Right lobe of liver (tissue), 6 donors: ENCODE results near the gene CPM. TPM values are rescaled to one million over a fixed set of nuclear protein-coding genes. Genes with fewer than 3 reads are reported as not detected.
"Not testable (repeated sequence)": the region's sequence is repeated elsewhere in the genome, so short reads cannot be mapped to it uniquely, and the experiment has no call there.

Experiments used
- ATAC-seq, 4 donors: fragments of 200-7000 bp; cut with Tn5 transposase; one replicate each; pipeline ENCODE4 v1.9.1; 2020; ENCODE audit warnings: mild to moderate bottlenecking in 4 of 4, moderate library complexity in 4 of 4
- DNase-seq, 3 donors: peaks; one replicate each; pipeline ENCODE4 v3.0.0-alpha.2; 2020
- H3K27ac ChIP-seq, 3 donors: fragments of 200-600 bp; one replicate each; pipeline ENCODE4 v1.8.0; 2022
- H3K27me3 ChIP-seq, 2 donors: fragments of 200-600 bp; one replicate each; pipeline ENCODE4 v1.8.0; 2022
- H3K36me3 ChIP-seq, 4 donors: fragments of 200-600 bp; sonication (generic) in 1 of 4; one replicate each; pipeline versions ENCODE4 v1.5.1 to v1.8.0; 2017 to 2022; ENCODE audit warnings: control low read depth in 1 of 4
- H3K4me1 ChIP-seq, 4 donors: fragments of 200-600 bp; sonication (generic) in 1 of 4; one replicate each; pipeline versions ENCODE4 v1.5.1 to v1.8.0; 2017 to 2022; ENCODE audit warnings: control low read depth in 1 of 4
- H3K4me3 ChIP-seq, 3 donors: fragments of 200-600 bp; one replicate each; pipeline ENCODE4 v1.8.0; 2022
- H3K9me3 ChIP-seq, 4 donors: fragments of 200-600 bp; sonication (generic) in 1 of 4; one replicate each; pipeline versions ENCODE4 v1.5.1 to v1.8.0; 2017 to 2022; ENCODE audit warnings: control low read depth in 1 of 4
- CTCF ChIP-seq, 4 donors: fragments of 200-600 bp in 3 of 4; fragments of 450-650 bp in 1 of 4; IDR thresholded peaks; one replicate each; pipeline versions ENCODE4 v1.5.1 to v1.8.0; 2016 to 2022; ENCODE audit warnings: antibody characterized with exemption in 4 of 4, mild to moderate bottlenecking in 2 of 4
- POLR2A ChIP-seq: fragments of 450-650 bp; IDR thresholded peaks from one replicate; pipeline ENCODE4 v1.6.1; 2017; ENCODE audit warnings: antibody characterized with exemption, mild to moderate bottlenecking
- WGBS: methylation state at CpG from one replicate; pipeline ENCODE4 v1.1.6; 2018; ENCODE audit warnings: low coverage, low lambda C conversion rate; ENCODE audit not compliant: insufficient coverage; ENCODE audit errors: missing lambda C conversion rate; 5-methylcytosine and 5-hydroxymethylcytosine counted together
- intact Hi-C, 2 donors: fragments of 100-400 bp; cut with DNase I; formaldehyde crosslinking; loops; one replicate each; pipeline versions ENCODE4 v1.11.2 to v1.14.1; 2022
- total RNA-seq, 6 experiments: library from RNA; depleted of rRNA in 2 of 6; stranded (reverse); fragments of >200 nt in 2 of 6; fragmentation: NEBNext Ultra II Directional in 3 of 6; extraction: Animal tissue kit (Norgen Biotek cat#: 25700) in 3 of 6; gene quantifications; one replicate each; pipeline versions ENCODE4 v1.1.0 to v1.2.4, GENCODE V29; 2016 to 2023
- donor health status: DM: no; HTN: yes; CAD: no.
- donor health status: DM: no; HTN: no; CAD: no.
- donor health status: DM: no; HTN: no; CAD: no.
- donor health status: DM: no; HTN: yes; CAD: no.
- donor health status: DM: no; HTN: yes; CAD: no.

The CPM gene
- total RNA-seq, 6 experiments from 2014 or later = 34.6 to 91.6 (median 50.0) TPM

DNA sequence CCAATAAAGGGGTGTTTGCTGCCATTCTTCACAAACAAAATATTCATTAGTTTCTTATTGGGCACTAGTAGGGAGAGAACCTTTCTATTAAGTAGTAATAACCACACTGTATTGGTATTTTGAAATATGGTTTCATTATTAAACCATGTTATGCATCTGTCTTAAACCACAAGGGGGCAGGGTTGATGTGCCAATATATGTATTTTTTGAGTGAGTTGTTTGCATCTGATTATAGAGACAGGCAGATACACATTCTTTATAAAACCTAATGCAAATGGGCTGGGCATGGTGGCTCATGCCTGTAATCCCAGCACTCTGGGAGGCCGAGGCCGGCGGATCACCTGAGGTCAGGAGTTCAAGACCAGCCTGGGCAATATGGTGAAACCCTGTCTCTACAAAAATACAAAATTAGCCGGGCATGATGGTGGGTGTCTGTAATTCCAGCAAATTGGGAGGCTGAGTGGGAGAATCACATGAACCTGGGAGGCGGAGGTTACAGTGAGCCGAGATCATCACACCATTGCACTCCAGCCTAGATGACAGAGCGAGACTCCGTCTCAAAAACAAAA is 69.0 kb downstream of the CPM start:
- H3K27me3 ChIP-seq, intact Hi-C loops, H3K4me1 ChIP-seq, H3K4me3 ChIP-seq, H3K9me3 ChIP-seq, DNase-seq, H3K27ac ChIP-seq: not testable (repeated sequence)
- 66% methylated on average over 7 of the region's 8 CpGs for WGBS
- peak; percentile 61 to 78 (median 70) for ATAC-seq
- TF ChIP-seq CTCF (IDR thresholded peaks at IDR 0.05) = peak; percentile 56 to 61 (median 60)
- peaks cover 0 to 32% (median 4%) of the 10 kb centered on the region in 4 donors for H3K36me3 ChIP-seq

- intact Hi-C loops = no loop called here
- 80% methylated on average over 2 of the region's 7 CpGs for WGBS
- Histone ChIP-seq H3K27ac (no peak overlapping the region), H3K9me3 (no peaks in the 10 kb centered on the region), H3K4me3 (no peak overlapping the region), H3K27me3 (no peaks in the 10 kb centered on the region), H3K36me3 (peaks cover 0 to 32% (median 0%) of the 10 kb centered on the region in 4 donors), H3K4me1 (peaks cover 0 to 4% (median 0%) of the 10 kb centered on the region in 4 donors)
- no peak for ATAC-seq
- no peak for TF ChIP-seq POLR2A
- no peak for TF ChIP-seq CTCF (IDR thresholded peaks at IDR 0.05)
- DNase-seq = no peak
Measured at GRCh38 chr12:68863109-68863770, 69.7 kb downstream of the CPM start.

GRCh38 chr12:68861890-68862289 is 71.1 kb downstream of the CPM start:
- no peak overlapping the region for H3K27ac ChIP-seq
- H3K4me3 ChIP-seq = no peak overlapping the region
- H3K4me1 ChIP-seq = peaks cover 0 to 4% (median 0%) of the 10 kb centered on the region in 4 donors
- peaks cover 0 to 32% (median 0%) of the 10 kb centered on the region in 4 donors for H3K36me3 ChIP-seq
- H3K9me3 ChIP-seq = no peaks in the 10 kb centered on the region
- ATAC-seq = no peak
- no peak for TF ChIP-seq POLR2A
- no peak for TF ChIP-seq CTCF (IDR thresholded peaks at IDR 0.05)
- intact Hi-C loops = no loop called here
- no peaks in the 10 kb centered on the region for H3K27me3 ChIP-seq
- WGBS = 78% methylated on average over 3 of the region's 3 CpGs
- DNase-seq = no peak

DNA sequence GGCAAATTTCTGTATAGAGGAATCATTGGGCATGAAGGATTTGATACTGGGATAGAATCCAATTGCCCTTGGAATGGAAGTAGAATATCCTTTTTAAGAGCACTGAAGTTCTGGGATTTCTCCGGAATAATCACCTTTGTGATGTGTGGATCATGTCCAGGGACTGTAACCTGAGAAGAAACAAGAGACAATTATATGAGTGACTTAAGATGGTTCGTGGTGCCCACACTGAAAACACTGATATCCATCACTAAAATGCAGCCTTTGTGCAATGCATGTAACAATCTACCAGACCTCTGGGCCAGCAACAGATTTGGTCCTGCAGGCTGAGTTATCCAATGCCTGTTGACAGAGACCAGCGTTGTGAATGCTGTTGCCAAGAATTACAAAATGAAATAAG is 76.5 kb downstream of the CPM start:
- no peak overlapping the region for H3K27ac ChIP-seq
- no peaks in the 10 kb centered on the region for H3K27me3 ChIP-seq
- ATAC-seq (peak in 1 of 4 donors; percentile 43), DNase-seq (no peak)
- H3K4me3 ChIP-seq = no peak overlapping the region
- intact Hi-C loops = no loop called here
- no peak for TF ChIP-seq CTCF (IDR thresholded peaks at IDR 0.05)
- TF ChIP-seq POLR2A = no peak
- H3K36me3 ChIP-seq = peaks cover 0 to 16% (median 2%) of the 10 kb centered on the region in 4 donors
- H3K9me3 ChIP-seq = no peaks in the 10 kb centered on the region
- WGBS = 73% methylated on average over 2 of the region's 3 CpGs
- H3K4me1 ChIP-seq = peaks cover 0 to 13% (median 3%) of the 10 kb centered on the region in 4 donors
